Stimulated activated CD4-positive, alpha-beta T cell treated with anti-CD3 and anti-CD28 coated beads, Interleukin-12 subunit alpha, Interleukin-12 subunit beta, amount 100 ng/mL, for 24 hours (primary cell): ENCODE data around the gene ATP11A.
"Not testable (repeated sequence)": the region's sequence is repeated elsewhere in the genome, so short reads cannot be mapped to it uniquely, and the experiment has no call there.

ENCODE experiments used
- DNase-seq, 2 experiments: peaks; one replicate each; pipeline ENCODE4 v3.0.0-alpha.2; 2020; ENCODE audit warnings: low read depth in 2 of 2

ATP11A gene

DNA sequence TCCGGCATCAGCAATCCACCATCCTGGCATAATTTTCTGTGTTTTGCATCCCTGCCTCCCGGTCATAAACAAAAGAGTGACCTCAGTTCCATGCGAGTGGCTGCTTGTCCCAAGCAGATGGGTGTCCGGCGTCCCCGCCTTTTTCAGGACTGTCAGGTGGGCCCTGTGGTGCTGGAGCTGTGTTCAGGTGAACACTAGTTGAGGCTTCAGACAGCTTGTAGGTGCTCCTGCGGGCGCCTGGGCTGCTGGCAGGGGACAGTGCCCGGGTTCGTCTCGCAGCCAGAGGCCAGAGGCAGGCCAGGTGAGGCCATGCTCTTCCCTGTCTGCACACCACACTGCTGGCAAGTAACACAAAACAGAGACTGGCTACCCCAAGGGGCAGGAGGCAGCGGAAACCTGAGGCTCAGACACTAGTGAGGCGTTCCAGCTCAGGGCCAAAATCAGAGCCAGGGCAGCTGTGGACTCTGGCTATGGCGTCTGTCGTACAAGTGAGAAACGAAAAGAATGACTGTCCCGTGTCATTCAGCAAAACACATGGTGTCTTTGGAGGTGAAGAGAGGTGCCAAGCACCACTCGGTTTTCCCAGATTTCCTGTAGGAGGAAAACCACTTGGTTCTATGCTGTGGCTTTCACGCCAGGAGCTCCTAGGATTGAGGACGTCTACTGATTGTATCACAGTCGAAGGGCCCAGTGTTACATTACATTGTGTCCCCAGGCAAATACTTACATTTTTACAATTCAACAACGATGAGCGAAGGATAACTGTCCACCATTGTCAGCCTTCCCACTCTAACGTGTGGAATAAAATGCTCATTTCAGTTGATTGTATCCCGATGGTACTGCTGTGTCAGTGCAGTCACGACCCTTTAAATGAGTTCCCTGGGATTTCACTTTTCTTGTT is 104.0 kb downstream of the ATP11A start:
- no peak for DNase-seq

DNA sequence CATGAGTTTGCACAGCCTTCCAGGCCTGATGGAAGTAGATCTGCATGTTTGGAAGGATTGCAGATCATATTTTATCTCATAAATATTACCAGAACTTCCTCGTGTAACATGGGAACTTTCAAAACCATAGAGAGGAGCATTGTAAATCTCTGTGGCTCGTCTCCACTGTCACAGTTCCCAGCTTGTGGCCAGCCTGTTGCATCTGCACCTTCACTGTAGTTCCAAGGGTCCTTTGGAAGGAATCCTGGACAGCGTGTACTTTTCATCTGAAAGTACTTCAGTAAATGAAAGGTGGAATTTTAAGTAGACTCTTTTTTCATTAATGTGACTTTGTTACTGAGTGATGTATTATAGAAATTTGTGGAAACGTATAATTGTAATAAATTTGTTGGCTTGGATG is 105.4 kb downstream of the ATP11A start:
- DNase-seq: no peak

DNA sequence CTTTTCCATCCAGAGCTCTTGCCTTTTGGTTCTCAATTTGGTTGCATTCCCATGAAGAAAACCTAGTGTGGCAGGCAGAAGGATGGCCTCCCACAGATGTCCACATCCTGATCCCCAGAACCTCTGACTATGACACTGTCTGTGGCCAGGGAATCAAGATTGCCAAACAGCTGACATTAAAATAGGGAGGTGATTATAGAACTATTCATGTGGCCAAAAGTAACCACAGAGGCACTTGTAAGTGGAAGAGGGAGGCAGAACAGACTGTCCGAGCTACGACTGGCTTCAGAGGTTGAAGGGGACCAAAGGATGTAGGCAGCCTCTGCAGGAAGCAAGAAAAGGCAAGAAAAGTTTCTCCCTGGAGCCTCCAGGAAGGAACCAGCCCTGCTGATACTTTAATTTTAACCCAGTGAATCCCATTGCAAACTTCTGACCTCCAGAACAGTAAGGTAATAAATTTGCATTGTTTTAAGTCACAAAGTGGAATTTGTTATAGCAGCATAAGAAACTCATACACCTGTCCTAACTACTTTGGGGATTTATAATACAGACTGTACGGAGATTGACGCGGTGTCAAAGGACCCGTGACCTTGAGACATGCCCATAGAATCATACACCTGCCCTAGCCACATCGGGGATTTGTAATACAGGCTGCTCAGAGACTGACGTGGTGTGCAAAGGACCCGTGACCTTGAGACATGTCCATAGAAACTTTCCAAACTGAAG is 106.5 kb downstream of the ATP11A start:
- DNase-seq: no peak

DNA sequence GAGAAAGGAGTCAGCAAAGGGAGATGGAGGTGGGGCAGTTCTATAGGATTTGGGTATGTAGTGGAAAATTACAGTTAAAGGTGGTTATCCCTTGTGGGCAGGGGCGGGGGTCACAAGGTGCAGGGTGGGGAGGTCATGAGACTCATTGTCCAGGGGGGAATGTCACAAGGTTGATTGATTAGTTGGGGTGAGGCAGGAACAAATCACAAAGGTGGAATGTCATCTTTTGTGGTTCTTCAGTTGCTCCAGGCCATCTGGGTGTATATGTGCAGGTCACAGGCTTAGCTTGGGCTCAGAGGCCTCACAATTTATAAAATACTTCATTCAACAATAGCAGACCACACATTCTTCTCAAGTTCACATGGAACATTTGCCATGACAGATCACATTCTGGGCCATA is 109.6 kb downstream of the ATP11A start:
- DNase-seq: no peak

DNA sequence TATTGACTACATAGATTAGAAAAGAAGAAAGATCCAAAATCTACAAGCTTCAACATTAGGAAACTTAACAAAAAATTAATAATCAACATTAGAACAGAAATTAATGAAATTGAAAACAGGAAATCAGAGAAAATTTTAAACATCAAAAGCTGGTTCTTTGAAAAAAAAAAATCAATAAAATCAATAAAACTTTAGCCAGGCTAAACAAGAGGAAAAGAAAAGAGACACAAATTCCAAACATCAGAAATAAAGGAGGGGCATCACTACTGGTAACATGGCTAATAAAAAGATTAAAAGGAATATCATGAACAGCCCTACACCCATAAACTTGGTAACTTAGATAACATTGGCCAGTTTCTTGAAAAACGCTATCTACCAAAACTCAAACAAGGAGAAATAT is 110.2 kb downstream of the ATP11A start:
- DNase-seq: no peak

DNA sequence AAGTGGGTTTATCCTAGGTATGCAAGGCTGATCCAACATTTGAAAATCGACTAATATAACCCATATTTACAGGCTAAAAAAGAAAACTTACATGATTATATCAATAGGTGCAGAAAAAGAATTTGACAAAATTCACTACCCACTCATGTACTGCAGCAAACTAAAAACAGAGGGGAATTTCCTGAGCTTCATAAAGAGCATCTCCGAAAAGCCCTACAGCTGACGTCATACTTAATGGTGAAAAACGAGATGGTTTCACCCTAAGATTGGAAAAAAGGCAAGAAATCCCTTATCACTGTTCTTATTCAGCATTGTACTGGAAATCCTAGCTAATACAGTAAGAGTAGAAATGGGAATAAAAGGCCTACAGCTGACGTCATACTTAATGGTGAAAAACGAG is 111.0 kb downstream of the ATP11A start:
- DNase-seq: not testable (repeated sequence)

DNA sequence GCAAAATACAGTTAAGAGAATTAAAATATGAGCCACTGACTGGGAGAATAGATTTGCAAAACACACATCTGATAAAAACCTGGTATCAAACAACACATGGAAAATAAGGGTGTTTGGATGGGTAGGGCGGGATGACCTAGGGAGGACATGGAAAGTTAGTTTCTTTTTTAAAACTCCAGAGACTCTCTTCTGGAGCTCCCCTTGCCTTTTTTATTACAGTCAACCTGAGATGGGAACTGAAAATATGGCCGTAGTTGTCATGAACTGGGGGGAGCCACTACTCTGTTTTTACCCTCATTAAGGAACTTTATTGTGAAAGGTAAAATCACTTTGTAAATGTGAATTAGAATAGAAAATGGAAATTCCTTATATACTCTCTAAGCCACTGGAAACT is 113.0 kb downstream of the ATP11A start:
- DNase-seq: no peak

DNA sequence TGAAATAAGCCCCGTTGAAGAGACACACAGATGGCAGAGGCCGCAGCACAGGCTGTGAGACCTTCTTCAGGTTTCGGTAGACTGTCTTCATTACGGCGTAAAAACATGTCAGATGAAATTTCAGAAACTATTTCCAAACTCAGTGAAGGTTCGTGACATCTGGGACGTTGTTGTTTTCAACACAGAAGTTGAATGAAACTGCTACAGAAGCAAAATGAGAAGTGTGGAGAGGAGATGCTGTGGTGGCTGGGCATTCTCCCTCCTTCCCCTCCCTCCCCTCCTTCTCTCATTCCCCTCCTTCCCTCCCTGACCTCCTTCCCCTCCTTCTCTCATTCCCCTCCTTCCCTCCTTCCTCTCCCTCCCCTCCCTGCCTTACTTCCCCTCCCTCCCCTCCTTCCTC is 113.6 kb downstream of the ATP11A start:
- no peak for DNase-seq

DNA sequence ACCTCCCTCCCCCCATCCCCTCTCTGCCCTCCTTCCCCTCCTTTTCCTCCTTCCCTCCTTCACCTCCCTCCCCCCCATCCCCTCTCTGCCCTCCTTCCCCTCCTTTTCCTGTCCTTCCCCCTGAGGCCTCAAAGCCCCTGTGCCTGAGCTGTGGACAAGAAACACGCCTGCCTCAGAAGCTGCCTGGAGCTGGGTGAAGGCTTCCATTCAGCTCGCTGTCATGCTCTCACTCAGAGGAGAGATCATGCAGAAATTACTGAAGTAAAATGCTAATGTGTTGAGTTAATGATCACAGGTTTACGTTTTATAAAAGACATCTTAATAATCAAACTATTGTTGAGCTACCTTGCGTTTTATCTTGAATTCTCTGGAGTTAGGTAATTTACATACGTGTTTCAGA is 114.5 kb downstream of the ATP11A start:
- no peak for DNase-seq

DNA sequence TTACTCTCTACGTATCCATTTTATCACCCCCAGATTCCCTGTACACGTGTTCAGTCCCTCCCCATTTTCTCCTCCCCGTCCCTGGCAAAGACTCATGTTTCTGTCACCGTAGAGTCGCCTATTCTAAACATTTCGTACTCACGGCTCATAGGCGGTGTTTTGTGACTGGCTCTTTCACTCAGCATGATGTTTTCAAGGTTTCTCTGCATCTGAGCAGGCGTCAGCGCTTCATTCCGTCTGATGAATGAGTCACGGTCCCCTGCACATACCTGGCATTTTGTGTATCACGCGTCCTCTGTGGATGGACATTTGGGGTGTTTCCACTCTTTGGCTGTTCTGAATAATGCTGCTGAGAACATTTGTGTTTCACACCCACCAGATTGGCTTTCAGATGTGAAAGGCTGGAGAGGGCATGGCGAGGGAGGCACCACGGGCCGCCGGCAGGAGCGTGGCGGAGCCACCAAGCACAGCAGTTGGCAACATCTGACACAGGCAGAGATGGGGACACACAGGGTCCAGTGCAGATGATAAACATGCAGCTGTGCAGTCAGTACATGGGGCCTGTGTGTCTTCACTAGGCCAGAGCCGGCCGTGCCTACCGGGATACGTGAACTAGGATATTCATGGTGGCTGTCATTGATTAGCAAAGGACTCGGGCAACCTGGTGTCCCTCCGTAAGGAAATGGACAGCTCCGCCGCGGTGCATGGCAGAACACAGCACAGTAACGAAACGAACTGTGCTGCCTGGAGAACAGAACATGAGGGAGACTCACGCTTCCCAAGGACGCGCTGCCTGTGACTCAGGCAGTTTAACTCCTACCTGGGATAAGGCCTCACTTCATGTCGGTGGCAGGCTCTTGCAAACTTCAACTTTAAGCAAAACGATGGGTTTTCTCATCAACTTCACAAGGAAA is 117.2 kb downstream of the ATP11A start:
- DNase-seq: no peak

DNA sequence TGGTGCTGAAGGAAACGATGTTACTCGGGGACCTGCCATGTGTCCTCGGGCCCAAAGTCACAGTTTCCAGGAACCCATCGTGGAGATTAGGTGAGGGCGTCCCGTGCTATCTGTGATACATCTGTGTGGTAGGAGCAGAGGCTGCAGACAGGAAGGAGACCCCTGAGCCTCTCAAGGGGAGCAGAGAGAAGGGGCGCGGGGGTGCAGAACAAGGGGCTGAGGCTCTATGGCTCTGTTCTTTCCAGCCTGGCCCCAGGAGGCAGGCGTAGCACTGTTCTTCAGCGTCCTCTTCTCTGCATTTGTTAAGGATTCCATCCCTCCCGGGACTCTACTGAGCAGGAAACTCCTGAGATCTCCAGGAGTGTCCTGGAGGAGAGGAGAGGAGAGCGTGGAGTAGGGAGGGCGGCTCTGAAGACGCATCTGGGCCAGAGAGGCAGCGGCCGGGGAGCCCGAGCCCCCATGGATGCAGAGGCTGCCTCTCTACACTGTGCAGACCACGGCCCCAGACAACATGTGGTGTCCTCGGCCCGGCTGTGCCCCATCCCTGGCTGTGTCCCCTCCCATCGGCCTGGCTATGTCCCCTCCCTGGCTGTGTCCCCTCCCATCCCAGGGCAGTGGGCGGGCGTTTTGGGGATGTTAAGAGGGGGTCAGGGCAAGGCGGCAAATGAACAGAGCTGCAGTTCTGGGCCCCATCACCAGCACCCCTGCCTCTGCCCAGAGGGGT is 118.0 kb downstream of the ATP11A start:
- DNase-seq: no peak

DNA sequence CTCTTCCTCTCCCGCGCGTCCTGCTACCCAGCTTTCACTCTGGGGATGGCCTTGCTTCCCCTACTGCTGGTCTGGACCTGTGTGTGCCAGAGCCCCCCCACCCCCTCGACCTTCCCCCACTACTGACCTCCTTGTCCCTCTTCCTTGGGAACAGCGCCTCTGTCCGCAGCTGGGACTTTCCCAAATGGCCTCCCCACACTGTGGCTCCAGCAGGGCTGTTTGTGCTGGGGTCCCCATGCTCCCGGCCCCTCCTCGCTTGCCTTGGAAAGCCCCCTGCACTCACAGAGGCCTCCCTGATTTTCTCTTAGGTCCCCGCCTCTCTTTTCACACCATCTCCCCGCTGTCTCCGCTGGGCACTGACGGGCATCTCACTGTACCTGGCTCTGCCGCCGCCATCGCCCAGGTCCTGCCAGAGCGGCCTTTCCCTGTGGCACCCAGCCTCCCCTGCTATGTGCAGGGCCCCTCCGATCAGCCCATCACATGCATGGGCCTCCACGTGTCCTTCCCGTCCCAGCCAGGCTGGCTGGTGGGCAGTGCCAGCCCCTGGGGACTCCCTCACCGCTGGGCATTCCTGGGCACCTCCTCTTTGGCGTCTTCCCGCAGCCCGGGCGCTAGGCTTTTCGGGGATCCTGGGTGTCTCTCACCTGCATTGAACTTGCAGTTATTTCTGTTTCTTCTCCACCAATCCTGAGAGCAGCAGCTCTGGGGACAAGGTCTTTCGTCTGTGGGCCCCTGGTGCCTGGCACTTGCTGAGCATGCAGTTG is 118.7 kb downstream of the ATP11A start:
- DNase-seq: no peak

DNA sequence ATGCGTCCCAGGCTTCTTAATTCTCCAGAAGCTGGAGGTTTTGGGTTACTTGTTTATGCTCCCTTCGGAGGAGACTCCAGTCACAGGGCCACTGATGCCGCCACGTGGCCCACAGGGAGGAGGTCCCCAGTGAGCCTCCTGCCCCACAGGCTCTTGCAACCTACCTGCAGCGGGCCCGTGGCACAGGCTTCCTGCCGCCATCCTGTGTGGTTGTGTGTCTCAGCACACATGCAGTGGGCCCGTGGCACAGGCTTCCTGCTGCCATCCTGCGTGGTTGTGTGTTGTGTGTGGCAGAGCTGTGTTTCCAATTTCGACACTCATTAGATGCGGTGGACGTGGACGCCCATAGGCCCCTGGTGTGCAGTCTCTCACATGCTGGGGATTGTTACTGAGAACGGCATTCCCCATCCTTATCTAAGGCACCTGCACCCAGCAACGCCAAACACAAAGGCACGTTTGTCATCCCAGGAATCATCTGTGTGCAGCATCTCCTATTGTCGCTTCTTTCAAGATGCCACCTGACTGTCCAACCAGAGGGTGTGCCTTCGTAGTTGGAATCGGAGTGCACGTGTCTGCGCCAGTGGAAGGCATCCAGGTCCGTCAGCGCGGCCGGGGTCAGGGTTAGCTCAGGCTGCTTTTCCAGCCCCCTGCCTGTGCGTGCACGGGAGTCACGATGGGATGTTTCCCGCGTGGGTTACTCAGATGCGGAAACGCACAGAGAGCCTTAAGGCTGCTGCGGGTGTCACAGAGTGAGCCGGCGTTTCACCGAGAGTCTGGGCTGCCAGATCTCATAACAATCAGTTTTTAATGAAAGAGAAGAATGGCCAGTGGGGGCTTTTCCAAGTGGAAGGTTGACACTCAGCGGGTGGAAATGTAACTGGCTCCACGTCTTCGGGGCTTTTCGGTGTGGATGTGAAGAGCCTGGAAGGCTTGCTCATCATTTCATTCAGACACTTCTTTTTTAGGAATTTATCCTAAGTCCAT is 119.8 kb downstream of the ATP11A start:
- DNase-seq: no peak

DNA sequence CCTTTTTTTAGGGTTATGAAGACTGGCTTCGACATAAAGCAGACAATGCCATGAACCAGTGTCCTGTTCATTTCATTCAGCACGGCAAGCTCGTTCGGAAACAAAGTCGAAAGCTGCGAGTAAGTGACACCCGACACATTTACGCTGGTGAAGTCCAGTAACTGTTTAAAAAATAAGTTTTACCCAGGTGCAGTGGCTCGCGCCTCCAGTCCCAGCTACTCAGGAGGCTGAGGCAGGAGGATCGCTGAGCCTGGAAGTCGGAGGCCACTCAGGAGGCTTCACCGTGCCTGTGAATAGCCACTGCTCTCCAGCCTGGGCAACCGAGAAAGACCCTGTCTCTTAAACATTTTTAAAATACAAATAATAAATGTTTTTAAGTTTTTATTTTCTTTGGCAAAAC is 120.8 kb downstream of the ATP11A start:
- no peak for DNase-seq

DNA sequence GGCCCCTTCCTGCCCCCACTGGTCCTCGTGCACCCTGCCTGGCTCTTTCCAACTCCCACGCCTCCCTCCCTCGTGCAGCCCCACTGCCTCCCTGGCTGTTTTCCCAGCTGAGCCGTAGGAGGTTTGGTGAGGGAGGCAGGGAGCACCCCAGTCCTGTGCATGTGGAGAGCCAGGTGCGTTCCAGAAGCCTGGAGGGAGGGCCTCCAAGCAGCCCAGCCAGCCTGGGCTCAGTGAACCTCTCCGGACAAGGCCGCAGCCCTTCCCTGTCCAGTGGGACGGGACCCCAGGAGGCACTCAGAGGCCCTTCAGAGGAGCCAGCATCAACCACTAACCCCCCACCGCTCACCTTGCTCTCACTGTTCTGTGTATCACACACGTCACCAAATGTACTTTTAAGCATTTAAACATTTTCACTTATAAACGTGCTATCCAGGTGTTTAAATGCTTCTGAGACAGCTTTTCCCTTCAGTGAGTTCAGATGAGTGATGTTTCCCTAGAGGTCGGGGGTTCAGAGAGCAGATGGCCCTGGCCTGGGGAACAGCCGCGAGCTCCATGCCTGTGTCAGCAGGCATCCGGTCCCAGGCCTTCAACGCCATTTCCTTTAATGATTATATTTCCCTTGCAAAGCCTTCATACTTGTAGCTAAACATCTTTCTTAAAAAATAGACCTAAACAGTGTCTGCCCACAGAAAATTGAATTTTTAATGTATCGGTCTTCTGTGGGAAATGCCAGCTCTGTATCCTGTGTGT is 122.6 kb downstream of the ATP11A start:
- no peak for DNase-seq

DNA sequence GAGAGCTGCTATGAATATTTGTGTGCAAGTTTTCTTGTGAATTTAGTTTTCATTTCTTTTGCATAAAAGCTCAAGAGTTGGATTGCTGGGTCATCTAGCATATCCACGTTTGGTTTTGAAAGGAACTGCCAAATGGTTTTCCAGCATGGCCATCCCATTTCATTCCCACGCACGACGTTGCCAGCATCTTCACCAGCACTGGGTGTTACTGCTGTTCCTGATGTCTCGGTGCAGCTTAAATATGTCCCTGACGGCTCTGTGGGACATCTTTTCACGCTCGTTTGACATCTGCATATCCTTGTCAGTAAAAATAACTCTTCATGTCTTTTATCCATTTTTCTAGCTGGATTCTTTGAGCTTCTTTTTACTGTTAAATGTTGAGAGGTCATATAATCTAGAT is 123.7 kb downstream of the ATP11A start:
- no peak for DNase-seq

DNA sequence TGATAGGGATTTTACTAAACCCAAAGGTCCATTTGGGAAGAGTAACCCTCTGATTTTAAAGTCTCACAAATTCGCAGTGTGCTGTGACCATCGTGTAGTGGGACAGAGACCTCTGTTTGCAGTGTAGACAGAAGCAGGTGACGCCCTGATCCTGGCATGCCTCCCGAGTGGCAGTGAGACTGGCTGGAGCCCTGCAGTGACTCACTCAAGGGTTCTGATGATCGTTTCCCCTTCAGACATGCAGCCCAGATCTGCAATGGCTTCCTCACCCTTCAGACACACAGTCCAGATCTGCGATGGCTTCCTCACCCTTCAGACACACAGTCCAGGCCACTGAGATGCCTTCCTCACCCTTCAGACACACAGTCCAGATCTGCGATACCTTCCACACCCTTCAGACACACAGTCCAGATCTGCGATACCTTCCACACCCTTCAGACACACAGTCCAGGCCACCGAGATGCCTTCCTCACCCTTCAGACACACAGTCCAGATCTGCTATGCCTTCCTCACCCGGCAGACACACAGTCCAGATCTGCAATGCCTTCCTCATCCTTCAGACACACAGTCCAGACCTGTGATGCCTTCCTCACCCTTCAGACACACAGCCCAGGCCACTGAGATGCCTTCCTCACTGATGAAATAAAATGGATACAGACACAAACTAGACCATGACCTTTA is 125.2 kb downstream of the ATP11A start:
- no peak for DNase-seq

DNA sequence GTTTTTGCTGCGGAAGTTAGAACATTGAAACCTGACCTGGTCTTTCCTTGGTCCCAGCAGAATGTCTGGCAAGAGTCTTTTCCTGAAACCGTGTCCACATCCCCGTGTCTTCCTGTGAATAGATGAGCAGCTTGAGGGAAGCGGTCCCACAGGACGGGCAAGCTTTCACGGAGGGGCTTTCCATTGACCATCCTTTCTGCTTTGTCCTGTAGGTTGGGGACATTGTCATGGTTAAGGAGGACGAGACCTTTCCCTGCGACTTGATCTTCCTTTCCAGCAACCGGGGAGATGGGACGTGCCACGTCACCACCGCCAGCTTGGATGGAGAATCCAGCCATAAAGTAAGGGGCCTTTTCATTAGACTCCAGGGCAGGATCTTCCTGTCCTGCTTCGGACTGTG is 126.0 kb downstream of the ATP11A start:
- no peak for DNase-seq
